A549 treated with ZK216348 at 1 μM for 4 hours (cell line): ENCODE data around the gene PSMB7. TPM values are rescaled to one million over a fixed set of nuclear protein-coding genes. Genes with fewer than 3 reads are reported as not detected.

ENCODE experiments used
- total RNA-seq: library from RNA; stranded (reverse); fragments of 200-300 nt; extraction: Qiagen RNA extraction; gene quantifications from 5 replicates; pipeline ENCODE4 v1.2.3, GENCODE V29; 2022; ENCODE audit warnings: low read depth

The PSMB7 gene
- total RNA-seq, result 291 to 385 TPM (median 323 TPM) in 5 replicates

DNA sequence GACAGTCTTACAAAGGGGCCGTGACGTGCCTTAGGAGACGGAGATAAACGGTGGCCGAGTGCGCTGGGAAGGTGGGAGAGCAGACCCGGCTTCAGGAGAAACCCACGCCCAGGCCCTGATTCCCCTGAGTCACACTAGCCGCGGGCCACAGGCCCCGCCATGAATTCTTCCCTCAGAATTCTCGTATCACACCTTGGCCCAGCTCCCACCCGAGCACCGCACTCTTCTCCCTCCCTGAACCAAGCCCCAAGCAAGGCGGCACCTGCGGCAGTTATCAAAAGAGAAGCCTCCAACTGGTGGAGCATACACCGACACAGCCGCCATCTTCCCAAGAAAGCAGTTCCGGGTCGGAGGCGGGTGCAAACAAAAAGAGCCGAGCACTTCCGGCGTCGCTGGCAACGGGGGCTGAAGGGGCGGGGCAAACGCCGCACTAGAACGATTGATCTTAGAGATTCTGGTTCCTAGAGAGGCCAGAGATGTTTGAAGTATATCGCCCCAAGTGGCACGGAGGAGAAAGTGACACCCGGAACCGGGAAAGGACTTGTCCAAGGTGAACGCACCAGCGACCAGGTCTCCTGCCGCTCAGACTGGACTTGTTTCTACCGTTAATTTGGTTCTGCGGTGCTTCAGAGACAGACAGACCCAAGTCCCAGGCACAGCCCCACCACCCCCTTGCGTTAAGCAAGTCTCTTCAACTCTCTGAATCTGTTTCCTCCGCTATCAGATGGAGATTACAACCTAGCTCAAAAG, at the start of gene PSMB7:
TSS of gene PSMB7 (minus strand) at position 341 of the 750 bp plus-strand sequence. CDS start at position 324, 17 bp downstream.

DNA sequence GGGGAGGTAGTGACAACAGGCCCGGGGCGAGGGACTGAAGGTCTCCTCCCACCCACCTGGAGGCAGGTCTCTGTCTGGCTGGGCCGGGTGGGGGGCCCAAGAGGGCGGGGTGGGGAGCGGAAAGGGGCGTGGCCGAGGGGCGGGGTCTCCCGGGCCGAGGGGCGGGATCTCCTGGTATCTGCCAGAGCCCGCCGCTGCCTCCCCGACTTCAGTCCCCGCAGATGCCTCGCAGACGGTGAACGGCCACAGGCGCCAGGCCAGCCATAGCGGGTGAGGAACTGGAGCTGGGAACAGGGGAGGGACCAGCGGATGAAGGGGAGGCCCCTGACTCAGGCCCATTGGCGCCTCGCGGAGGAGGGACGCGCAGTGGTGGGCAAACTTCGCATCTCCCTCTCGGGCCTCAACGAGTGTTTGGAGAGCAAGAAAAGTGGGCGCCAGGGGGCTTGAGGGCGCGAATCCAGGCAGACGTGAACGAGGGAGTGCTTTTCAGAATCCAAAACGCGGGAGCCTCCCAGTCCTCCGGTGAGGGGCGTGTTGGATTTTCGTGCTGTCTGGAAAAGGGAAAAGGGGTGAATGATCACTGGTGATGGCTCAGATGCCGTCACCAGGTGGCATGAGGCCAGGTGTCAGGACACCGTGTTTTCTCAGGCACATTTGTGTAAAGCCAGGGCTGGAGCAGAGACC, 35.1 kb upstream of the PSMB7 start, which contains the start of gene ADGRD2:
TSS of gene ADGRD2 (plus strand) at position 211 of the 684 bp plus-strand sequence. CDS start 1,216 bp downstream, outside the sequence.

Other genes starting within 250 kb of the PSMB7 start
- 50.0 to 82.5 TPM (median 70.1 TPM) in 5 replicates for gene NEK6, start 157.5 kb downstream of the PSMB7 start, total RNA-seq
- not detected in 5 replicates for gene ADGRD2, start 35.0 kb upstream of the PSMB7 start, total RNA-seq
- 0.09 TPM in 1 of 5 replicates, not detected in the others for gene NR5A1, start 92.0 kb upstream of the PSMB7 start, total RNA-seq